ENCODE data around the gene GPR17. TPM values are rescaled to one million over a fixed set of nuclear protein-coding genes. Genes with fewer than 3 reads are reported as not detected.

GPR17 gene
- total and polyA plus RNA-seq, 9 of the 15 experiments (the other 6 are each of a cell fraction or from before 2014, with no cell fraction given), result not detected

GRCh38 chr2:127697482-127698180, 51.7 kb downstream of the GPR17 start:
- ATAC-seq (no peak), DNase-seq (ENCODE audit: extremely low read depth in 1 of 4, low spot score in 3 of 4) (no peak), FAIRE-seq (no peak)
- 0 out of 4 replicates have a peak overlapping the region, but pooled peaks of 1 of the 2 experiments have one; percentile 42 for H3K9ac ChIP-seq (ENCODE audit: insufficient read depth in 1 of 2, low read depth in 2 of 2, low read length in 2 of 2)
- H4K20me1 ChIP-seq (replicated peaks; ENCODE audit: control insufficient read depth, insufficient read depth, low read length), result no peaks in the 10 kb centered on the region
- H3K9me1 ChIP-seq (ENCODE audit: control insufficient read depth, insufficient read depth, low read length), result no peaks in the 10 kb centered on the region
- peaks cover under 1% of the 10 kb centered on the region; the same call in 1 of the 3 replicates for H3K36me3 ChIP-seq (ENCODE audit: control insufficient read depth, insufficient read depth, low read length)
- no peak overlapping the region for H3K27ac ChIP-seq (ENCODE audit: extremely low read depth, low read depth, low read length)
- intact Hi-C loops (cut with micrococcal nuclease) (no loop called here), in situ Hi-C loops (cut with MboI) (no loop called here)
- POLR2A ChIA-PET, result no interaction called here
- no peak overlapping the region for H3K4me3 ChIP-seq
- H3K4me1 ChIP-seq (replicated peaks in 1 of 2; ENCODE audit: control insufficient read depth in 2 of 2, insufficient read depth in 2 of 2, low read length in 2 of 2), result peaks cover 10 to 24% of the 10 kb centered on the region in 2 experiments
- TF ChIP-seq ZBTB5 (IDR thresholded peaks at IDR 0.05) (no peak), EGR1 (conservative IDR thresholded peaks at IDR 0.05) (peak; percentile 19; the same call in 1 of the 2 replicates), ZNF121 (CRISPR knock-in tag; conservative IDR thresholded peaks at IDR 0.05) (peak; percentile 42; the same call in 1 of the 2 replicates)
- BruUV-seq (replicated peaks), result no TSS peak
- H2AFZ ChIP-seq (ENCODE audit: low read depth, low read length), result no peak overlapping the region
- peaks cover 13% of the 10 kb centered on the region for H3K79me2 ChIP-seq (ENCODE audit: control insufficient read depth, insufficient read depth, low read length)
- 67% methylated on average over 21 of the region's 21 CpGs for WGBS (ENCODE audit: insufficient coverage, low coverage, missing lambda C conversion rate)
- no peaks in the 10 kb centered on the region for H3K27me3 ChIP-seq (ENCODE audit: control insufficient read depth in 2 of 2, insufficient read depth in 2 of 2, low read length in 2 of 2)
- CTCF ChIA-PET (ENCODE audit: low intra/inter-chr PET ratio), result no interaction called here
- no peak overlapping the region for H3K4me2 ChIP-seq (ENCODE audit: insufficient read depth, low read length)
- no peaks in the 10 kb centered on the region for H3K9me3 ChIP-seq (replicated peaks; ENCODE audit: control insufficient read depth, insufficient read depth, low read depth, low read length)

All from K562 (cell line).